ENCODE data around the gene CAMKMT. TPM values are rescaled to one million over a fixed set of nuclear protein-coding genes. Genes with fewer than 3 reads are reported as not detected.

CAMKMT gene
- total RNA-seq, 1 experiment from 2014 or later = 12.5 TPM

- Histone ChIP-seq H3K4me1 (ENCODE audit: insufficient read depth, low read length, poor library complexity, severe bottlenecking) (no peaks in the 10 kb centered on the region), H3K27ac (ENCODE audit: low read depth, low read length, poor library complexity, severe bottlenecking) (no peak overlapping the region), H3K4me3 (ENCODE audit: low read depth, low read length, poor library complexity, severe bottlenecking) (no peak overlapping the region), H3K27me3 (replicated peaks; ENCODE audit: insufficient read depth, low read depth, low read length, poor library complexity) (no peaks in the 10 kb centered on the region), H3K9me3 (ENCODE audit: low read depth, low read length, poor library complexity, severe bottlenecking) (no peaks in the 10 kb centered on the region), H3K36me3 (ENCODE audit: insufficient read depth, low read length, poor library complexity, severe bottlenecking) (no peaks in the 10 kb centered on the region)
- TF ChIP-seq, protein P1, sequence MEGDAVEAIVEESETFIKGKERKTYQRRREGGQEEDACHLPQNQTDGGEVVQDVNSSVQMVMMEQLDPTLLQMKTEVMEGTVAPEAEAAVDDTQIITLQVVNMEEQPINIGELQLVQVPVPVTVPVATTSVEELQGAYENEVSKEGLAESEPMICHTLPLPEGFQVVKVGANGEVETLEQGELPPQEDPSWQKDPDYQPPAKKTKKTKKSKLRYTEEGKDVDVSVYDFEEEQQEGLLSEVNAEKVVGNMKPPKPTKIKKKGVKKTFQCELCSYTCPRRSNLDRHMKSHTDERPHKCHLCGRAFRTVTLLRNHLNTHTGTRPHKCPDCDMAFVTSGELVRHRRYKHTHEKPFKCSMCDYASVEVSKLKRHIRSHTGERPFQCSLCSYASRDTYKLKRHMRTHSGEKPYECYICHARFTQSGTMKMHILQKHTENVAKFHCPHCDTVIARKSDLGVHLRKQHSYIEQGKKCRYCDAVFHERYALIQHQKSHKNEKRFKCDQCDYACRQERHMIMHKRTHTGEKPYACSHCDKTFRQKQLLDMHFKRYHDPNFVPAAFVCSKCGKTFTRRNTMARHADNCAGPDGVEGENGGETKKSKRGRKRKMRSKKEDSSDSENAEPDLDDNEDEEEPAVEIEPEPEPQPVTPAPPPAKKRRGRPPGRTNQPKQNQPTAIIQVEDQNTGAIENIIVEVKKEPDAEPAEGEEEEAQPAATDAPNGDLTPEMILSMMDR (conservative IDR thresholded peaks at IDR 0.05; ENCODE audit: low read depth, low read length) = no peak
- TF ChIP-seq EZH2 (IDR thresholded peaks at IDR 0.05; ENCODE audit: borderline replicate concordance, low read depth, low read length, poor library complexity, severe bottlenecking) = no peak
- CTCF ChIA-PET = no interaction called here
- no peak for DNase-seq (ENCODE audit: low spot score)
- no TSS peak for BruUV-seq (replicated peaks)
- intact Hi-C loops (cut with micrococcal nuclease; ENCODE audit: unreplicated experiment) = no loop called here
- POLR2A ChIA-PET (ENCODE audit: low non-redundant PET) = no interaction called here
Measured at GRCh38 chr2:44531289-44531688, 169.5 kb downstream of the CAMKMT start.

- Histone ChIP-seq H3K36me3 (ENCODE audit: insufficient read depth, low read length, poor library complexity, severe bottlenecking) (no peaks in the 10 kb centered on the region), H3K27me3 (replicated peaks; ENCODE audit: insufficient read depth, low read depth, low read length, poor library complexity) (no peaks in the 10 kb centered on the region), H3K27ac (ENCODE audit: low read depth, low read length, poor library complexity, severe bottlenecking) (no peak overlapping the region), H3K9me3 (ENCODE audit: low read depth, low read length, poor library complexity, severe bottlenecking) (no peaks in the 10 kb centered on the region), H3K4me1 (ENCODE audit: insufficient read depth, low read length, poor library complexity, severe bottlenecking) (no peaks in the 10 kb centered on the region), H3K4me3 (ENCODE audit: low read depth, low read length, poor library complexity, severe bottlenecking) (no peak overlapping the region)
- CTCF ChIA-PET = no interaction called here
- DNase-seq (ENCODE audit: low spot score) = no peak
- no TSS peak for BruUV-seq (replicated peaks)
- intact Hi-C loops (cut with micrococcal nuclease; ENCODE audit: unreplicated experiment) = no loop called here
- TF ChIP-seq EZH2 (IDR thresholded peaks at IDR 0.05; ENCODE audit: borderline replicate concordance, low read depth, low read length, poor library complexity, severe bottlenecking) = no peak
- TF ChIP-seq, protein P1 (conservative IDR thresholded peaks at IDR 0.05; ENCODE audit: low read depth, low read length) = no peak
- POLR2A ChIA-PET (ENCODE audit: low non-redundant PET) = no interaction called here
Measured at GRCh38 chr2:44532031-44532430, 170.3 kb downstream of the CAMKMT start.

DNA sequence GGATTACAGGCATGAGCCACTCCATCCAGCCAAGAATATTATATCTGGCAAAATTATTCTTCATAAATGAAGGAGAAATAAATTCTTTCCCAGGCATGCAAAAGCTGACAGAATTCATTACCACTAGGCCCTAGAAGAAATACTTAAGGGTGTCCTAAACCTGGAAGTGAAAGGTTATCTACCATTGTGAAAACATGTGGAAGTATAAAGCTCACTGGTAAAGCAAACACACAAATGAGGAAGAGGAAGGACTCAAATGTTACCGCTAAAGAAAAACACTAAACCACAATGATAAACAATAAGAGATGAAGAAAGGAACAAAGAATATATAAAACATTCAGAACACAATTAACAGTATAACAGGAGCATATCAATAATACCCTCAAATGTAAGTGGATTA, 171.8 kb downstream of the CAMKMT start:
- CTCF ChIA-PET = no interaction called here
- no peak overlapping the region for H3K27ac ChIP-seq (ENCODE audit: low read depth, low read length, poor library complexity, severe bottlenecking)
- BruUV-seq (replicated peaks) = no TSS peak
- no peaks in the 10 kb centered on the region for H3K4me1 ChIP-seq (ENCODE audit: insufficient read depth, low read length, poor library complexity, severe bottlenecking)
- no peaks in the 10 kb centered on the region for H3K9me3 ChIP-seq (ENCODE audit: low read depth, low read length, poor library complexity, severe bottlenecking)
- no peak for DNase-seq (ENCODE audit: low spot score)
- H3K36me3 ChIP-seq (ENCODE audit: insufficient read depth, low read length, poor library complexity, severe bottlenecking) = no peaks in the 10 kb centered on the region
- POLR2A ChIA-PET (ENCODE audit: low non-redundant PET) = no interaction called here
- TF ChIP-seq EZH2 (IDR thresholded peaks at IDR 0.05; ENCODE audit: borderline replicate concordance, low read depth, low read length, poor library complexity, severe bottlenecking) = no peak
- TF ChIP-seq, protein P1 (conservative IDR thresholded peaks at IDR 0.05; ENCODE audit: low read depth, low read length) = no peak
- intact Hi-C loops (cut with micrococcal nuclease; ENCODE audit: unreplicated experiment) = no loop called here
- no peak overlapping the region for H3K4me3 ChIP-seq (ENCODE audit: low read depth, low read length, poor library complexity, severe bottlenecking)
- no peaks in the 10 kb centered on the region for H3K27me3 ChIP-seq (replicated peaks; ENCODE audit: insufficient read depth, low read depth, low read length, poor library complexity)
